RKO (cell line): ENCODE results near the gene SUSD4.
"Not testable (repeated sequence)": the region's sequence is repeated elsewhere in the genome, so short reads cannot be mapped to it uniquely, and the experiment has no call there.

ENCODE experiments used
- DNase-seq: peaks from one replicate; pipeline ENCODE4 v3.0.0-alpha.2; 2016; ENCODE audit warnings: low spot score

SUSD4 gene

GRCh38 chr1:223291796-223292195 lies 72.2 kb downstream of the SUSD4 start:
- no peak for DNase-seq

GRCh38 chr1:223290397-223290796 lies 73.6 kb downstream of the SUSD4 start:
- DNase-seq: no peak

GRCh38 chr1:223289621-223290020 lies 74.4 kb downstream of the SUSD4 start:
- DNase-seq: no peak

- DNase-seq: no peak
These were observed 75.2 kb downstream of the SUSD4 start for GRCh38 chr1:223288826-223289225.

DNA sequence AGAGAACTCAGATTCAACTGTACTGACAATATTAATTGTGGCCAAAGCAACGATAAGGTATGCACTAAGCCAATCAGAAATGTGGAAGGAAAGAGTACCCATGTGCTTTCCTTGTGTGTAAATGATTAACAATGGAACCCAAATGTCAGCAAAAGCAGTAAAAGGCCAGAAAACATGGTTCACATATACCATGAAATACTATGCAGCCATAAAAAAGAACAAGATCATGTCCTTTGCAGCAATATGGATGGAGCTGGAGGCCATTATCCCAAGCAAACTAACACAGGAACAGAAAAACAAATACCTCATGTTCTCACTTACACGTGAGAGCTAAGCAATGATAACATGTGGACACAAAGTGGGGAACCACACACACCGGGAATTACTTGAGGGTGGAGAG lies 78.5 kb downstream of the SUSD4 start:
- no peak for DNase-seq

DNA sequence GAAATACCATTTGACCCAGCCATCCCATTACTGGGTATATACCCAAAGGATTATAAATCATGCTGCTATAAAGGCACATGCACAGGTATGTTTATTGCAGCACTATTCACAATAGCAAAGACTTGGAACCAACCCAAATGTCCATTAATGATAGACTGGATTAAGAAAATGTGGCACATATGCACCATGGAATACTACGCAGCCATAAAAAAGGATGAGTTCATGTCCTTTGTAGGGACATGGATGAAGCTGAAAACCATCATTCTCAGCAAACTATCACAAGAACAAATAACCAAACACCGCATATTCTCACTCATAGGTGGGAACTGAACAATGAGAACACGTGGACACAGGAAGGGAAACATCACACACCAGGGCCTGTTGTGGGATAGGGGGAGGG lies 80.3 kb downstream of the SUSD4 start:
- not testable (repeated sequence) for DNase-seq

- not testable (repeated sequence) for DNase-seq
These were observed 85.7 kb downstream of the SUSD4 start for GRCh38 chr1:223278311-223278710.

- no peak for DNase-seq
These were observed 87.9 kb downstream of the SUSD4 start for GRCh38 chr1:223276029-223276428.

DNA sequence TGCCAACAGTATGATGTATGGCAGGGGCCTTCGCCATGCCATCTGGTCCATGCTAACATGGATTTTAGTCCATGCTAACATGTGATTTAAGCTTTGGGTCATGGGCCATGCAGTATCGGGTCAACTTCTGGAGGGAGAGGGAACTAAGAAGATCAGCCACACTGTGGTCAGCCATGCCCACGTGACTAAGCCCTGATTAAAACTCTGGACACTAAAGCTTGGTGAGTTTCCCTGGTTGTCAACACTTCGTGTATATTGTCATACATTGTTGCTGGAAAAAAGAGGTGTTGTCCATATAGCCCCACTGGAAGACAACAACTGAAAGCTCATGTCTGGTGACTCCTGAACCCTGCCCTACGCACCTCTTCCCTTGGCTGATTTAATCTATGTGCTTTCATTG lies 90.5 kb downstream of the SUSD4 start:
- no peak for DNase-seq

DNA sequence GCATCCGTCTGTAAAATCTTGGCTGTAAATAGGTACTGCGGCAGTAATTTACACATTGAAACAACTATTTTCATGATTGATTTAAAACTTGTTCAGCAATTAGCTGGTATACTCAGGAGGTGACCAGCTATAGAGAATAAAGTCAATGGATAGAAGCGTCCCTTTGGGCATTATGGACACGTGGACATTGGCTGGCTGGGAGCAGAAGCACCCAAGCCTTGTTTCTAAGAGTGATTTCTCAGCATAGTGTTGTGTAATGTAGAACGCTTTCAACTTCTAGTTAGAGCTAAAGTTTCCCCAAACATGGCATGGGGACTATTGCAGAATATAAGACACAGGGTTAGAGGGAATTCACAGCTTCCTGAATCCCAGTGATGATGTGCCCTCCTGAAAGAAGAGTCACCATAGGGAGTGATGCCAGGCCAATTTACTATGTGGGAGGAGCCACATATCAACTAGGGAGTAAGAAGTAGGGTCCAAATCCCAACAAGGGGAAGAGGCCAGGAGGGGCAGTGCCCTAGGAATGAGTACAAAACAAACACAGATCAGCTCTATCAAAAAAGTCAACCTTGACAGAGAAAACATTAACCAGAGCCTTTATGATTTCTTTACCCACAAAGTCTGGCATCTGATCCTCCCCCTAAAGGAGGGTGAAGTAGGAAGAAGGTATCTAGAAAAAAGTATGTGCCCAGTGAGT lies 92.7 kb downstream of the SUSD4 start:
- no peak for DNase-seq

GRCh38 chr1:223270155-223270554 lies 93.8 kb downstream of the SUSD4 start:
- DNase-seq: no peak

DNA sequence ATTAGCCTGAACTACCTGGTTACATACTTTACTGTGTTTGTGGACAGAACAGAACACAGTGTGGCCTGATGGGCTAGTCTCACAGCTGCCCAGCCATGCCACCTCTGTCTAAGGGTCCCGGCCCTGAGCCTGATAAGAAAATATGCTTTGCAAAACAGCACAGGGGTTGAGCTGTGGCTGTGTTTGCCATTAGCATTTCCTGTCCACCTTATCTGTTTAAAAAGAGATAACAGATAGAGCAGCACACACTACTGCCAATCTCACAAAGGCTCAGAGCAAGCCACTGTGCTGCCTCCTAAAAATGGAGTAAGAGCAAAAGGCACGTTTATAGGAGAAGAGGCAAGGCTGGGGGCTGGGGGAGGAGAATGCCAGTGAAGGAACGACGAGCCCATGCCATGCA lies 95.0 kb downstream of the SUSD4 start:
- DNase-seq: no peak

DNA sequence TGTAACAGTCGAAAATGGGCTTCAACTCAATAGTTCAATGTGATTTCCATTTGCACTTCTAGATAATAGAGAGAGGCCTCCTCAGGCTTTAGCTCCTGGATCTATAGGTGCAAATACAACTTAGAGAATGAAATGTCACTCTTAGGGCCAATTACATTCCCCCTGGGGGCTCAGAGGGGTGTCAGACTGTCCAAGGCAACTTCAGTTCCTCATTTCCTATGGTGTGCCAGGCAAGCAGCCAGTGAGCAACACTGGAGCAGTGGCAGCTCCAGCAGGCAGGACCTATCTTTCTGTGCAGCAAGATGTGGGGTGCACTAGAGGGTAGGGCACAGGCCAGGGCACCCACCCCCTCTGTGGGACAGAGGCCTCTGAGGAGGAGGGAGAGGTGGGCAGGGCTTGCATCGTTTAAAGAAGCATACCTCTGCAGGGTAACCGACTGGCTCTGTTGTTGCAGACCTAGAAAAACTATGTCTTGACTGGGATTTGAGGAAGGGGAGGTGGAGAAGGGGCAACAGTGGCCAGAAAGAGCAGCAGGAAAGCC lies 97.3 kb downstream of the SUSD4 start:
- no peak for DNase-seq

DNA sequence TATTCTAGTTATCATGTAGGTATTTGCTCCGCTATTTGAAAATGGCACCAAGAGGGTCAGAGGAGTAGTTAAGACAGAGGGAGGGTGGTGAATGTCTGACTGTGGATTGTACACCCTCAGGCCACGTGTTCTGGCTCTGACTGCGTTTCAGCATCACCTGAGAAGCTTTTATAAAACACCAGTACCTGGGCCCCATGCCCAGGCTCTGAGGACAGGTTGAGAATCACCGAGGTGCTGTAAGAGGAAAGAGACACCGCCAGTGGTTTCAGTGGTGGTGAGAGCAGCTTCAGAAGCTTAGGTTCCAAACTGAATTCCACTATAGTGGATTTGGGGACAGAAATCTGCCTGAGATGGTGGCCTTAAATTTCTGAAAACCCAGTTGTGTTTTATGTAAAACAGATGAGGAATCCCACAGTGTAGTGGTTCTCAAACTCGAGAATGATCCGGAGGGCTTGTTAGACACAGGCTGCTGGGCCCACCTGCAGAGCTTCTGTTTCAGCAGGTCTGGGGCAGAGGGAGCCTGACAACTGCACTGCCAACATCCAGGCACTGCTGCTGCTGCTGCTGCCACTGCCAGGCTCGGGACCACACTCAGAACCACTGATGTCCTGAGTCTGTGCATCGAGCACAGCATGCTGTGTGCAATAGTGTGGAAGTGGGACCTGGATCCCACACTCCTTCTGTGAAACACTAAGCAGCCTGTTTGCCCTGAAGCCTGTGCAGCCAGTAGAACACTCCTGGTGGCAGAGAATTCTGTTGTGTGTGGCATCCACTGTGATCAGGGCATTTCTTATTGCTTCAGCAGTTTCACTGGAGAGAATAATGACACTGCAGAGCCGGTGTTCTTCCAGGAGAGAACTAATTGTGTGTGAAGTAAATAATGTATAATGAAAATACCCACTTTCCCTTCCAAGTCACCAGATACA lies 98.7 kb downstream of the SUSD4 start:
- no peak for DNase-seq

DNA sequence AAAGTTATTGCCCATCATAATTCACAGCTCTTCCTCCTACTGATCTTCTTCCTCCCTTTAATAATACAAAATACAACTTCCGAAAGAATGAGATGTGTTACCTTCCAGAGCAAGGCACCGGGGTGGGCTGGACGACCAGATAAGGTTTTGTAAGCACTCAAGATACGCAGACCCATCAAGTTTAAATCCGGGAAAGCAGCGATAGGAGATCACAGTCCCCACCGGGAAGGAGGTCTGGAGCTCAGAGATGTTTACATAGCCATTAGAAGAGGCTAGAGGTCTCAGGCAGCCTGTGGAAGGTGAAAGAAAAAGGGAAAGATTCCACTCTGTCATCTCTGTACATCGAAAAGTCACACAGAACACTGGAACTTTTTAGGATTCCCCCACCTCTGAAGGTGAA lies 99.4 kb downstream of the SUSD4 start:
- no peak for DNase-seq

DNA sequence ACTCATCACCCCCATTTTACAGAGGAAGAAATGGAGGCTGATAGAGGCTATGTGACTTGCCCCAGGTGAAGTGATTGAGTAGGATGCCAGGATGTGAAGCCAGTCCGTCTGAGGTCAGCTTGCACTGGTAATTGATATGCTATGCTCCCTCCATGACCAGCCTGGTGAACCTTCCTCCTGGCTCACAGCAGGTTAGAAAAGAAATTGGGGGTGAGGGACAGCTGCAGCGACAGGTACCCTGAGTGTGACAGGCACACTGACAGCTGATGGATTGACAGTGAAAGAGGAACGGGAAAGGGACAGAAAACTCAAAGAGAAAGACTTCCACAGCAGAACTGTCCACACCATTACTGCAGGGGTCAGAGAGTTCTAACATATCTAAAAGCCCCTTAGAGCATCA lies 102.1 kb downstream of the SUSD4 start:
- no peak for DNase-seq

- no peak for DNase-seq
These were observed 103.3 kb downstream of the SUSD4 start for GRCh38 chr1:223260712-223261111.

DNA sequence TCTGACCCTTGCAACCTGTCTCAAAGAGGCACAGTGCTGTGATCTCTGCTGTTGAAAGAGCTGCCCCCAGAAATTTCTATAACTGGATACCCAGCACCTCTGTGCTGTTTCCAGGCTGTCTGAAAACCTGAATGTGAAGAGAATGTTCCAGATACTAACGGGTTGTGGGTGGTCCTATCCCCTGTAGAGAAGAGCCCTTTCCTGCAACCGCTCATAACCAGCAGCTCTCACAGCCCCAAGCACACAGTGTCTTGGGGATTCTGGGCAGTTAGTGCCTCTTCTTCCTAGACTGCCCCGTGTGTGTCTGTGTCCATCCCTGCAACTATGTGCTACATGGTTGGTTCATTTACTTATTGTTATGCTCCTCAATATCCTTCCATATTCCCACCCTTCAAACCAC lies 104.5 kb downstream of the SUSD4 start:
- DNase-seq: no peak

GRCh38 chr1:223258751-223259198 lies 105.2 kb downstream of the SUSD4 start:
- no peak for DNase-seq

DNA sequence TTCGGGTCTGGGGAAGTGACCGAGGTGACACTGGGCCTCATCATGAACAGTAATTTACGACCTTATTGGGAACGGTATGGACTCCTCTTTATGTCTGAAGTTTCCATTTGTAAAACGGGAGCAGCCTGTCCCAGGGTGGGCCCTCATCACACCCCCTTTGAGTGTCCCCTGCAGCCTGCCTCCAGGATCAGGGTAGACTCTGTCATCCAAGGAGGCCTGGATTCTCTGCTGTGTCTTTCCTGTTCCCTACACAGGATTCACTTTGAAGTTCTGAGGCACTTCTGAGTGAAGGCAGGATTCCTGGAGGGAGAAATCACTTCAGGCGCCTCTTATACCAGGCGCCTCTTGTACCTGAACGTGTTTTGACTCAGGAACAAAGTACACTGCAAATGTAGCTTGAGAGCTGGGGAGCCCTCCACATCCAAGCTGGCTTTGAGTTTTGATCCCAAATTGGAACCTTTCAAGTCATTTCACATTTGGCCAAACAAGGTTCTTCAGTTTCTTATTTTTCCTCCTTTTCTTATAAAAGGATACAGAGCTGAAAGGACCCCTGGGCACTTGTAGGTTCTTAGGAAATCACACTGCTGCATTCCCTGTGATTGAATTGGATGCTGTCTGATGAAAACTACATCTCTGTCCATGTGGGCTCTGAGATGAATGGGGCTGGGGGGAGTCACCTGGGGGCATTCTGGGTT lies 106.0 kb downstream of the SUSD4 start:
- DNase-seq: no peak

DNA sequence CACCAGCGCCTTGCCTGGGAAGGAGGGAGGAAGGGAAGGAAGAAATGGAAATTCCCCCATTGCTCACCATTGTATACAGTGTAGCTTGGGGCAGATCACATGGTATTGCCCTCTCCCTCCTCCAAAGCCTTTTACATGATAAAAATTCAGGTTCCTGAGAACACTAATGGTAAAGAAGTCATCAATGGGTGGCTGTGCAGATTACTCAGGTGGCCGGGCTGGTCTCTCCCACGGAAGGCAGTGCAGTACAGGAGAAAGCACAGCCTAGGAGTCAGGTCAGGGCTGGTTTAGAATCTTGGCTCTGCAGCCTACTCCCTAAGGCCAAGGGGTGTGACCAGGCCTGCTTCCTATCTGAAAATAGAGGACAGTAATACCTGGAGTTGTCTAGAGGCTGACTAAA lies 107.9 kb downstream of the SUSD4 start:
- no peak for DNase-seq

DNA sequence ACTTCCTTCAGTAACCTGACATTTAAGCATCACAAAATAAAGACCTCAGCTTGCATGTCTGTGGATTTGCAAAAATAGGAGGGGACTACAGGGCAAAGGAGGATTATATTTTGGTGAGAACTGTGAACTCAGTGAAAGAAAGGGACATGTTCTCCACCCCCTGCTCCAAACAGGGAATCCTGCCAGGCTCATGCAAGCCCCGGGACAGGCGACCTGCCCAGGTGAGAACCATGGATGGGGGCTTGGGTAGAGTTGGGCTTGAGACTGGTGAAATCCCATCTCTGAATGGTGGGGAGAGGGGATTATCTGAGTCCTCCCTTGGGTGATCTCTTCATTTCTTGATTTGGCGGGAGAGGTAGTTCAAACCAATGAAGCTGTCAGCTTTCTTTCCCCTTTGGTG lies 110.1 kb downstream of the SUSD4 start:
- DNase-seq: no peak
